ENCODE data around the gene DNAJB13.

DNAJB13 gene

DNA sequence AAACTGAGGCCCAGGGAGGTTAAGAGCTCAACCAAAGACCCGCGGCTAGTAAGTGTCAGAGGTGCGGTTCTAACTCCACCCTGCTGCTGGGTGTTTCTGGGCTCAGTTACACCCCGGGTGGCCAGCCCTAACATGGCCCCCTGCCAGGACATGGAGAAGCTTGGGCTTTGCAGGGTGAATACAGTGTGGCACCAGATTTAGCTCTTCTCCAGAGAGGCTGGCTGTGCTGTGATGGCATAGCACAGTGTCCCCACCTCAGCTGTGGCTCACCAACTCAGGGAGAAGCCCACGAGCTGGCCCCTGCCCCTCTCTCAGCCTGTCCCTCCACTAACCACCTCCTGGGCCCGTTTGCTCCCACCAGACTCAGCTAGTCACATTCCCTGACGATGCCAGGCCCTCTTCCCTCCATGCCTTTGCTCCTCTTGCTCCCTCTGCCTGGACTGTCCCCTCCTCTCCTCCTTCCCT, 51.0 kb downstream of the DNAJB13 start:
- Histone ChIP-seq H3K4me3 (ENCODE audit: insufficient read depth, low read length, poor library complexity, severe bottlenecking) (no peak overlapping the region), H3K36me3 (ENCODE audit: low read length) (no peaks in the 10 kb centered on the region), H4K20me1 (ENCODE audit: low read depth, low read length) (no peaks in the 10 kb centered on the region), H3K79me2 (ENCODE audit: insufficient read depth, low read length) (no peaks in the 10 kb centered on the region), H2AFZ (ENCODE audit: low read depth, low read length, severe bottlenecking) (no peak overlapping the region), H3K4me2 (ENCODE audit: low read depth, low read length, poor library complexity, severe bottlenecking) (no peak overlapping the region), H3K27me3 (ENCODE audit: low read length) (no peaks in the 10 kb centered on the region), H3K9ac (ENCODE audit: low read length) (no peak overlapping the region), H3F3A (ENCODE audit: insufficient read depth) (no peaks in the 10 kb centered on the region), H3K9me2 (replicated peaks; ENCODE audit: insufficient read depth, low read length) (no peaks in the 10 kb centered on the region), H3K27ac (ENCODE audit: low read depth, low read length) (no peak overlapping the region), H3K9me3 (ENCODE audit: insufficient read depth, low read length) (no peaks in the 10 kb centered on the region)
- TF ChIP-seq, protein P1, sequence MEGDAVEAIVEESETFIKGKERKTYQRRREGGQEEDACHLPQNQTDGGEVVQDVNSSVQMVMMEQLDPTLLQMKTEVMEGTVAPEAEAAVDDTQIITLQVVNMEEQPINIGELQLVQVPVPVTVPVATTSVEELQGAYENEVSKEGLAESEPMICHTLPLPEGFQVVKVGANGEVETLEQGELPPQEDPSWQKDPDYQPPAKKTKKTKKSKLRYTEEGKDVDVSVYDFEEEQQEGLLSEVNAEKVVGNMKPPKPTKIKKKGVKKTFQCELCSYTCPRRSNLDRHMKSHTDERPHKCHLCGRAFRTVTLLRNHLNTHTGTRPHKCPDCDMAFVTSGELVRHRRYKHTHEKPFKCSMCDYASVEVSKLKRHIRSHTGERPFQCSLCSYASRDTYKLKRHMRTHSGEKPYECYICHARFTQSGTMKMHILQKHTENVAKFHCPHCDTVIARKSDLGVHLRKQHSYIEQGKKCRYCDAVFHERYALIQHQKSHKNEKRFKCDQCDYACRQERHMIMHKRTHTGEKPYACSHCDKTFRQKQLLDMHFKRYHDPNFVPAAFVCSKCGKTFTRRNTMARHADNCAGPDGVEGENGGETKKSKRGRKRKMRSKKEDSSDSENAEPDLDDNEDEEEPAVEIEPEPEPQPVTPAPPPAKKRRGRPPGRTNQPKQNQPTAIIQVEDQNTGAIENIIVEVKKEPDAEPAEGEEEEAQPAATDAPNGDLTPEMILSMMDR (IDR thresholded peaks at IDR 0.05; ENCODE audit: insufficient read depth, low read length, poor library complexity, severe bottlenecking), result no peak
- no peak for TF ChIP-seq EZH2phosphoT487 (conservative IDR thresholded peaks at IDR 0.05; ENCODE audit: low read length)

DNA sequence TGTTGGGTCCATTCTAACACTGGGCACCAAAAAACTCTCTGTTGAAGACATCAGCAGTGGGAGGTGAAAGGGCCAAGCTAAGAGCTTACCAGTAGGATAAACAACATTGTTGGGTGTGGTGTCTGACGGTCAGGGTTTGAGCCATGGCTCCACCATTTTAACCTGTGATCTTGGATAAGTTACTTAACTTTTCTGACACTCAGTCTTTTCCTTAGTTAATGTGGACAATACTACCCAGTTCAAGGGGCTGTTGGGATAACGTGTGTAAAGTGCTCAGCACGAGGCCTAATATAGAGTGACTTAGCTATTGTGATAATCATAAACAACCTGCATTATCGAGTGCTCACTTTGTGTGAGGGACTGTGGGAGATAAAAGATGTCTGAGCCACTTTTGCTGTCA, 52.0 kb downstream of the DNAJB13 start:
- H4K20me1 ChIP-seq (ENCODE audit: low read depth, low read length), result no peaks in the 10 kb centered on the region
- no peak for TF ChIP-seq EZH2phosphoT487 (conservative IDR thresholded peaks at IDR 0.05; ENCODE audit: low read length)
- TF ChIP-seq, protein P1 (IDR thresholded peaks at IDR 0.05; ENCODE audit: insufficient read depth, low read length, poor library complexity, severe bottlenecking), result no peak
- no peaks in the 10 kb centered on the region for H3K9me3 ChIP-seq (ENCODE audit: insufficient read depth, low read length)

DNA sequence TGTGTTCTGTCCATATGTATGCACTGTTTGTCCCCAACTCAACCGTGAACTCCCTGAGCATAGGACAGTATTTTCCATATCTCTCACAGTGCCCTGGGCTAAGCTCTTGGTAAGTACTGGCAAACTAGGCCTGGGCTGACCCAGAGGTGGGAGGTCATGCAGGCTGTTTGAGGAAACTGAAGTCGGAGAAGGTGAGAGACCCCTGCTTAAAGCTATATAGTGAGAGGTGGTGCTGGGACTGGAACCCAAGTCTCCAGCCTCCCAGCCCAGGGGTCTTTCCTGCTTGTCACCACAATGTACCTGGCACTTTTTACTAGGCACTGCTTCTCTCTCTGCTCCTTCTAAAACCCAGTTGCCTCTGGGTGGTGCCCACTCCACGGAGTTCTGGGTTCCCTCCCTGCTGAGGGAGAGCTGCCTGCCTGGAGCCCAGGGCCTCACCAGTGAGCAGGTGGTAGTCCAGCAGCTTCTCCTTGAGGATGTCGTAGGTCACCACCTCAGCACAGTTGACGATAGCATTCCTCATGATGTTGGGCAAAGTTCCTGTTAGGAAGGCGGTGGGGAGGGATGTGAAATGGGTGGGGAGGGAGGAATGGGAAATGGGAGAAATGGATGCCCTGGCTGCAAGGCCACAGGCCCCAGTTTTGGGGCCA, 53.3 kb downstream of the DNAJB13 start:
- no peaks in the 10 kb centered on the region for H3K27me3 ChIP-seq (ENCODE audit: low read length)
- no peak overlapping the region for H3K9ac ChIP-seq (ENCODE audit: low read length)
- H3K9me2 ChIP-seq (replicated peaks; ENCODE audit: insufficient read depth, low read length), result no peaks in the 10 kb centered on the region
- H3K36me3 ChIP-seq (ENCODE audit: low read length), result no peaks in the 10 kb centered on the region
- H3K4me2 ChIP-seq (ENCODE audit: low read depth, low read length, poor library complexity, severe bottlenecking), result no peak overlapping the region
- no peak overlapping the region for H3K27ac ChIP-seq (ENCODE audit: low read depth, low read length)
- no peak overlapping the region for H2AFZ ChIP-seq (ENCODE audit: low read depth, low read length, severe bottlenecking)
- no peaks in the 10 kb centered on the region for H3K9me3 ChIP-seq (ENCODE audit: insufficient read depth, low read length)
- no peaks in the 10 kb centered on the region for H4K20me1 ChIP-seq (ENCODE audit: low read depth, low read length)
- H3K4me3 ChIP-seq (ENCODE audit: insufficient read depth, low read length, poor library complexity, severe bottlenecking), result no peak overlapping the region
- TF ChIP-seq, protein P1 (IDR thresholded peaks at IDR 0.05; ENCODE audit: insufficient read depth, low read length, poor library complexity, severe bottlenecking), result no peak
- no peak for TF ChIP-seq EZH2phosphoT487 (conservative IDR thresholded peaks at IDR 0.05; ENCODE audit: low read length)
- H3K79me2 ChIP-seq (ENCODE audit: insufficient read depth, low read length), result no peaks in the 10 kb centered on the region
- no peaks in the 10 kb centered on the region for H3F3A ChIP-seq (ENCODE audit: insufficient read depth)

More for the DNA sequence above, 52.0 kb downstream of the DNAJB13 start:
- Histone ChIP-seq H3K27ac (ENCODE audit: low read depth, low read length) (no peak overlapping the region), H3K4me2 (ENCODE audit: low read depth, low read length, poor library complexity, severe bottlenecking) (no peak overlapping the region), H3K9ac (ENCODE audit: low read length) (no peak overlapping the region), H3K27me3 (ENCODE audit: low read length) (no peaks in the 10 kb centered on the region), H3K36me3 (ENCODE audit: low read length) (no peaks in the 10 kb centered on the region), H3K9me2 (replicated peaks; ENCODE audit: insufficient read depth, low read length) (no peaks in the 10 kb centered on the region), H3K79me2 (ENCODE audit: insufficient read depth, low read length) (no peaks in the 10 kb centered on the region), H2AFZ (ENCODE audit: low read depth, low read length, severe bottlenecking) (no peak overlapping the region), H3F3A (ENCODE audit: insufficient read depth) (no peaks in the 10 kb centered on the region), H3K4me3 (ENCODE audit: insufficient read depth, low read length, poor library complexity, severe bottlenecking) (no peak overlapping the region)

Measured in SU-DHL-6 (cell line).